ENCODE measurements around the gene TNS3. TPM values are rescaled to one million over a fixed set of nuclear protein-coding genes. Genes with fewer than 3 reads are reported as not detected.

TNS3 gene
- total and polyA plus RNA-seq, 2 donors (not counting 3 experiments of a cell fraction or from before 2014, with no cell fraction given): 10.4 to 45.1 TPM

GRCh38 chr7:47602272-47603004, 20.5 kb upstream of the TNS3 start:
- no peaks in the 10 kb centered on the region for H3K9me1 ChIP-seq (replicated peaks; ENCODE audit: control insufficient read depth, extremely low read depth, insufficient read depth, low read length)
- peaks cover 17% of the 10 kb centered on the region for H3K4me1 ChIP-seq (ENCODE audit: control insufficient read depth, extremely low read depth, insufficient read depth, low read length)
- no peak for TF ChIP-seq CTCF (IDR thresholded peaks at IDR 0.05; ENCODE audit: extremely low read depth in 1 of 2, insufficient read depth in 1 of 2, low read depth in 1 of 2, low read length in 2 of 2)
- TF ChIP-seq, protein P1, sequence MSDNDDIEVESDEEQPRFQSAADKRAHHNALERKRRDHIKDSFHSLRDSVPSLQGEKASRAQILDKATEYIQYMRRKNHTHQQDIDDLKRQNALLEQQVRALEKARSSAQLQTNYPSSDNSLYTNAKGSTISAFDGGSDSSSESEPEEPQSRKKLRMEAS (IDR thresholded peaks at IDR 0.05; ENCODE audit: insufficient read depth, insufficient read length): no peak
- TF ChIP-seq POLR2AphosphoS5 (IDR thresholded peaks at IDR 0.05; ENCODE audit: insufficient read depth, low read depth, low read length): no peak
- no peak for TF ChIP-seq GATA2 (IDR thresholded peaks at IDR 0.05; ENCODE audit: insufficient read depth, insufficient read length, low read depth, low read length)
- TF ChIP-seq FOS (IDR thresholded peaks at IDR 0.05; ENCODE audit: borderline replicate concordance, insufficient read depth, low read length): no peak
- no peak for TF ChIP-seq MYC (IDR thresholded peaks at IDR 0.05; ENCODE audit: low read depth, low read length)
- no peak for TF ChIP-seq JUN (IDR thresholded peaks at IDR 0.05; ENCODE audit: borderline replicate concordance, insufficient read depth, insufficient read length, low read depth)
- TF ChIP-seq EZH2 (IDR thresholded peaks at IDR 0.05; ENCODE audit: borderline replicate concordance, low read depth, low read length, severe bottlenecking): no peak
- no peak for TF ChIP-seq POLR2A (IDR thresholded peaks at IDR 0.05; ENCODE audit: low read depth, low read length)
- DNase-seq (ENCODE audit: low read depth, low spot score): no peak
- ChIA-PET CTCF (interaction anchor here (1.5 kb wide), 2 partner anchors 10 to 336 kb away, joined by 3 to 4 read pairs; no protein-coding TSS in a partner anchor), POLR2A (interaction anchor here (0.6 kb wide), 1 partner anchor 65 kb away, joined by 7 read pairs; no protein-coding TSS in a partner anchor)
- H3K9ac ChIP-seq (replicated peaks; ENCODE audit: extremely low read depth, insufficient read depth, low read length): no peak overlapping the region
- H3K27me3 ChIP-seq (ENCODE audit: control insufficient read depth in 2 of 2, insufficient read depth in 2 of 2, low read length in 2 of 2): no peaks in the 10 kb centered on the region
- intact Hi-C loops (cut with micrococcal nuclease): no loop called here
- H3K36me3 ChIP-seq (ENCODE audit: control insufficient read depth in 2 of 2, extremely low read depth in 1 of 2, insufficient read depth in 2 of 2, low read length in 2 of 2): no peaks in the 10 kb centered on the region
- FAIRE-seq: no peak
- no peak overlapping the region for H2AFZ ChIP-seq (ENCODE audit: low read depth, low read length)
- no peaks in the 10 kb centered on the region for H3K79me2 ChIP-seq (ENCODE audit: control insufficient read depth, insufficient read depth, low read length)
- BruUV-seq (replicated peaks): no TSS peak
- dilution Hi-C loops (cut with MboI; ENCODE audit: extremely low pct_ligation_motif_present, low sequenced_read_pairs): no loop called here
- H4K20me1 ChIP-seq (replicated peaks; ENCODE audit: control insufficient read depth, extremely low read depth, insufficient read depth, low read length): no peaks in the 10 kb centered on the region
- no peak overlapping the region for H3K4me2 ChIP-seq (ENCODE audit: insufficient read depth, low read length)
- H3K27ac ChIP-seq (ENCODE audit: insufficient read depth, low read depth, low read length): no peak overlapping the region
- H3K4me3 ChIP-seq (replicated peaks in 1 of 3; ENCODE audit: insufficient read depth in 1 of 3, low read depth in 1 of 3, low read length in 3 of 3): no peak overlapping the region
- H3K9me3 ChIP-seq (replicated peaks; ENCODE audit: control insufficient read depth, insufficient read depth, low read length): no peaks in the 10 kb centered on the region

Measured in endothelial cell of umbilical vein (primary cell).